ENCODE data around the gene GSK3B. TPM values are rescaled to one million over a fixed set of nuclear protein-coding genes. Genes with fewer than 3 reads are reported as not detected.

GSK3B gene
- total RNA-seq, 1 experiment from 2014 or later = 56.5 TPM

DNA sequence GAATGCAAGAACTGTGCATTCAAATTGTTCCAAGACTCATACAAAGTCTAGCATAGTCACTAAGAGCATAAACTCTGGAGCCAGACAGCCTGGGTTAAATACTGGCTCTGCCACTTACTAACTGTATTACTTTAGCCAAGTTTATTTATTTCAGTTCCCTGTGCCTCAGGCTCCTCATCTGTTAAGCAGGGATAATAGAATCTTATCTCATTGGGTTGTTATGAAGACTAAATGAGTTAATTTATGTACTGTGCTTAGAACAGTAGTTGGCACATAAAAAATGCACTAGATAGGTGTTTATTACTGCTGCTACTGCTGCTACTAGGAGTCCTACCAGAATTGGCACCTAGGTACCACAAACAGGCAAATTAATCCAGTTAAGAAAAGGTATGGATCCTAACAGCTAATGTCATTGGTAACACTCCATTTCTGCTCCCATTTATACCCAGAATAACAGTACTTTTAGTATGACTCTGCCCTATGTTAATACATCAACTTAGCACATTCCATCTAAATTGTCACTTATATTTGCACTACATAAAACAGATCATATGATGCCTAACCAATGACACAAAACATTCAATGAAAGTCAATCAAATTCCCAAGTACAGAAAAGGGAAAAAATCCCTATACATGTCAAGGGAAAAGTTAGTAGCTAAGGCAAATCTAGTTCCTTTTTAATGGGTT, 45.7 kb downstream of the GSK3B start:
- Histone ChIP-seq H4K91ac (ENCODE audit: insufficient read length, low read depth, low read length) (no peak overlapping the region), H2BK15ac (ENCODE audit: low read depth, low read length) (no peak overlapping the region), H3K4me1 (ENCODE audit: insufficient read depth, low read length) (no peaks in the 10 kb centered on the region), H2AK5ac (ENCODE audit: insufficient read length, low read length) (no peak overlapping the region), H4K20me1 (ENCODE audit: control insufficient read depth, insufficient read depth, insufficient read length) (no peaks in the 10 kb centered on the region), H3K79me2 (ENCODE audit: insufficient read depth, low read length) (peaks cover 24% of the 10 kb centered on the region; the same call in 1 of the 2 replicates), H3K79me1 (ENCODE audit: insufficient read depth, low read depth, low read length, poor library complexity, severe bottlenecking) (peaks cover 3% of the 10 kb centered on the region), H2BK120ac (ENCODE audit: low read depth, low read length, poor library complexity, severe bottlenecking) (no peak overlapping the region), H2AFZ (ENCODE audit: low read length) (no peak overlapping the region), H2BK20ac (ENCODE audit: low read depth, low read length, poor library complexity, severe bottlenecking) (no peak overlapping the region), H3K27me3 (ENCODE audit: insufficient read depth, low read length) (no peaks in the 10 kb centered on the region), H3K14ac (ENCODE audit: insufficient read depth, low read length) (no peak overlapping the region), H3K4me2 (ENCODE audit: insufficient read depth, insufficient read length, low read length) (no peak overlapping the region), H3K23ac (ENCODE audit: insufficient read length, low read depth, low read length) (no peak overlapping the region), H2BK12ac (ENCODE audit: insufficient read length, low read depth, low read length) (no peak overlapping the region), H4K5ac (ENCODE audit: insufficient read length, low read depth, low read length) (no peak overlapping the region), H2BK5ac (ENCODE audit: insufficient read length, low read length) (no peak overlapping the region), H3K4ac (ENCODE audit: low read depth, low read length) (no peak overlapping the region), H4K8ac (replicated peaks; ENCODE audit: insufficient read length, low read depth, low read length) (no peak overlapping the region), H3K23me2 (ENCODE audit: insufficient read length, low read depth, low read length, poor library complexity, severe bottlenecking) (no peaks in the 10 kb centered on the region), H3K56ac (ENCODE audit: insufficient read length, low read depth, low read length) (no peak overlapping the region), H3T11ph (ENCODE audit: low read length) (no peak overlapping the region), H3K27ac (ENCODE audit: insufficient read length, low read depth, low read length) (no peak overlapping the region), H3K9me3 (ENCODE audit: control insufficient read depth, low read depth, low read length) (no peaks in the 10 kb centered on the region), H3K9ac (ENCODE audit: extremely low read depth, insufficient read length, low read length) (no peak overlapping the region), H3K18ac (ENCODE audit: insufficient read length, low read depth, low read length) (no peak overlapping the region)
- TF ChIP-seq CTCF (conservative IDR thresholded peaks at IDR 0.05) = no peak
- H3K36me3 Mint-ChIP-seq (ENCODE audit: insufficient read depth in 1 of 3, low read depth in 3 of 3) = peaks cover 20 to 29% (median 27%) of the 10 kb centered on the region in 3 experiments
- H3K27me3 Mint-ChIP-seq (ENCODE audit: low read depth) = no peaks in the 10 kb centered on the region
- H3K9me3 Mint-ChIP-seq = peaks cover 7 to 10% of the 10 kb centered on the region in 2 experiments; a peak in 4 of 5 replicates
- no peak overlapping the region for H3K4me3 Mint-ChIP-seq
- peaks cover 16 to 22% of the 10 kb centered on the region in 2 experiments for H3K4me1 Mint-ChIP-seq
- DNase-seq = no peak
- no peak overlapping the region for H3K27ac Mint-ChIP-seq
